T-helper 1 cell (primary cell): ENCODE results near the gene TTC7B.
"Not testable (repeated sequence)": the region's sequence is repeated elsewhere in the genome, so short reads cannot be mapped to it uniquely, and the experiment has no call there.

Experiments
- DNase-seq, 5 donors: peaks; one replicate each; pipeline ENCODE4 v3.0.0-alpha.2; 2012 to 2020

TTC7B gene

DNA sequence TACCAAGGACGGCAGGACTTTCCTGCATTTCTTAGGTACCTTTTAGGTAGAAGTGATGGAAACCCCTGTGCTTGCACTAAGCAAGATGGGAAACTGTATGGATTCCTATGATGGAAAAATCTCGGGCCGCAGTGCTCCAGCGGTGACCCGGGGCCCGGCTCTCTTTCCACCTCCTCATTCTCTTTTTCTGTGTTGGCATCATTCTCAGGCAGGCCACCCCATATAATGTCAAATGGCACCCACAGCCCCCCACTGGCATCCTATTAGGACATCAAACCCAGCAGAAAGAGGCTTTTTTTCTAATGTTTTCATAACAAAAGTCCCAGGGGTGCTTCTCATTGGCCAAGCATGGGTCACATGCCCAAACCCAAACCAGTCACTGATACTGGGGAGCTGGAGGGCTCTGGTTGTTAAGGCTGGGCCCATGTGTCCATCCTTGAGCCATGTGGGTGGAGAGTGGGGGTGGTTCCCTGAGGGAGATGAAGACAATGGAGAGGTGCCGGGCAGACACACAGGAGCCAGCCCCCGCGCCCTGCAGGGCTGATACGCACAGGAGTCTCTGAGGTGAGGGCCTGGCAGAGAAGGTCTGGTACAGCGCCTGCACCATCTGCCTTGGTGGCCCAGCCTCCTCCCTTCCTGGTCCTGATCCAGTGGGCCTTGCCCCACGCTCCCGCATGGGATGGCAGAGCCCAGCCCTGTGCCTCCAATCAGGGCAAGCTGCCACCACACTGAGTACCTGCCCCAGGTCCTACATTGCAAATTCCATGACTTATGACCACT, 277.3 kb downstream of the TTC7B start:
- no peak for DNase-seq

GRCh38 chr14:90538095-90538494, 278.1 kb downstream of the TTC7B start:
- no peak for DNase-seq

DNA sequence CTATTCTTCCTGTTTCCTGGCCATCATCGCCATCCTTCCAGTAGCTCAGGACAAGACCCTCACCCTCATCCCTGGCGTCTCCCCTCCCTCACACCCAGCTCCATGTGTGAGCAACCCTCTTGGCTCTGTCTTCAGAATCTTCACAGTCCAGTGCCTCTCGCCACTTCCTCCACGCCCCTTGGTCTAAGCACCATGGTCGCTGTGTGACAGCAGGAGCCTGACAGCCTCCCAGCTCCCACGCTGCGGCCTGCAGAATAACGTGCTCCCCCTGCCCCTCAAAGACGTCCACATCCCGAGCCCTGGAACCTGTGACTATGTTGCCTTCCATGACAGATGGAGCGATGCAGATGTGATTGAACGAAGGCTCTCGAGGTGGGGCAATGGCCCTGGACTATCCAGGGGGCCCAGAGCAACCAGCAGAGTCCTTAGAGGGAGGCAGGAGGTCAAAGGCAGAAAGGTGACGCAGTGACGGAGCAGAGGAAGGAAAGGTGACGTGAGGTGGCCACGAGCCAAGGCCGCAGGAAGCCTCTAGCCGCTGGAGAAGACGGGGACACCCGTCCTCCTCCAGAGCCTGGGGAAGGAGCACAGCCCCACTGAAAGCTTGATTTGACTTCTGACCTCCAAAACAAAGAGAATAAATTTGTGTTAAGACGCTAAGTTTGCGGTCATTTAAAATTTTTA, 279.6 kb downstream of the TTC7B start:
- DNase-seq, result no peak

GRCh38 chr14:90536092-90536491, 280.1 kb downstream of the TTC7B start:
- DNase-seq, result no peak

DNA sequence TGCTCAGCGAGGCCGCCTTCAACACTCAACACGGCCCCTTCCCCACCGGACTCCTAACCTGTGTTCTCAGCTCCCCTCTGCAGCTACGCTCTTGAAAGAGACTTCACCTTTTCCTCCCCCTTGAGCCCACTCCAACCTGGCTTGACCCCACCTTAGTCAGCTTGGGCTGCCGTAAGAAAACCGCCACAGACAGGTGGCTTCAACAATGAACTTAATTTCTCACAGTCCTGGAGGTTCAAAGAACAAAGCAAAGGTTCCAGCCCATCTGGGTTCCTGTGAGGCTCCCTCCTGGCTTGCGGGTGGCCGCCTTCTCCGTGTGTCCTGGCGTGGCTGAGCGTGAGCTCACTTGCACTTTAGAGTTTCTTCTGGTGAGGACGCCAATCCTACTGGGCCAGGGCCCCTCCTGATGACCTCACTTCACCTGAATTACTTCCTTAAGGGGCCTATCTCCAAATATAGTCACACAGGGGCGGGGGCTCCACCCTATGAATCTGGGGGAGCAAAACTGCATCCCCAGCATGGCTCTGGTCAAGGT, 280.6 kb downstream of the TTC7B start:
- DNase-seq, result no peak

DNA sequence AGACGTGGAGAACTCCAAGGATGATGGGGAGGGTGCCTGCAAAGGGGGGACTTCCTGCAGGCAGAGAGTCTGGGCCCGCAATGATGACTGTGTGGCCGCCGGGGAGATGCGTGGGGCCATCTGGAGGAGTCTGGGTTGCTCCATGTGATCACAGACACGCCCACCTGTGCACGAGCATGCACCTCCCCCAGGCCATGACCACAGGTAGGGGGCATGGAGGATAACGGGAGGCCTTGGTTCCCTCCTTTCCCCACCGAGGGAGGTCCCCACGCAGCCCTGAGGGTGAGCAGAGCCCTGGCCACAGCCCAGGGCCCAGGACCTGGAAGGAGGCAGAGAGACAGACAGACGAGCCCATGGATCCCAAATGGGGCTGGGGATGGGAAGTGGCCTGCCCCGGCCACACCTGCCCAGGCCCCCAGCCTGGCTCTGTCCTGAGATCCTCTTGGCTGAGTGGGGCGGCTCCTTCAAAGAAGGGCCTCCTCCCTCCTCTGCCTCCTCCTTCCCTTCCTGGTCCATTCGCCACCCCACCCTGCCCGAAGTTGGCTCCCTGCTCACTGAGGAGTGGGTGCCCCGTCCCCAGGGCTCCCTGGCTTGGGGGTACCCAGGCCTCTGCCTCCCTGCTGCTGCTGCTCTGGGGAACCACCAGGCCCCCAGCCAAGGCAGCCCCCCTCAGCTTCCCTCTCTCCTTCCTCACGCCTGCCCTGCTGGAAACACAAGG, 281.2 kb downstream of the TTC7B start:
- no peak for DNase-seq

GRCh38 chr14:90534091-90534837, 282.0 kb downstream of the TTC7B start:
- DNase-seq, result no peak

DNA sequence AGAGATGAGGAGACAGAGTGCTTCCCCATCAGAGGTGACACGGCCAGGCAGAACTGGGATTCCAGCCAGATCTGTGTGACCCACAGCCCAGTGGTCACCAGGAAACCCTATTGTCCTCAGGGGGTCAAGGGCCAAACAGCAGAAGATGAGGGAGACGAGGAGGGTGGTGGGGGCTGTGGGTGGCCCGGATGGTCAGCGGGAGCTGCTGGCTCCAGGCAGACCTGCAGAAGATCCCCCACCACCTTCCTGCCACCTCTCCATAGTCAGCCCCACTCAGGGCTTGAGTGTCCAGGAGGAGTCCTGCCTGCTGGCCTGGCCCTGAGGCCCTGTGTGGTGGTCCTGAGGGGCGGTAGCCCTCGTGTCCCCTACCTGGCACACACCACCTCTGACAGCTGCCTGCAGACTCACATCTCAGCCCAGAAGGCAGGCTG, 282.6 kb downstream of the TTC7B start:
- DNase-seq, result no peak

GRCh38 chr14:90532826-90533525, 283.3 kb downstream of the TTC7B start:
- no peak for DNase-seq

DNA sequence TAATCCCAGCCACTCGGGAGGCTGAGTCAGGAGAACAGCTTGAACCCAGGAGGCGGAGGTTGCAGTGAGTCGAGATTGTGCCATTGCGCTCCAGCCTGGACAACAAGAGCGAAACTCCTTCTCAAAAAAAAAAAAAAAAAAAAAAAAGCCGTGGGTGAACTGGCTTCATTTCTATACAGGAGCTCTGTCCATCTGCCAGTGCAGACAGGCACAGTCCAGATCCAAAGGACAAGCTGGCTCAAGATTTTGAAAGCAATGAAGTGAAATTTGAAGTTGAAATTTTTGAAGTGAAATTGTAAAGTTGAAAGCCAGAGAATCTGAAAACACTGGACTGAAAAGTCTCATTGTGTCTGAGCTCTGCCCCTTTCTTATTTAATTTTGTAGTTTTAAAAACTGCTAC, 284.7 kb downstream of the TTC7B start:
- DNase-seq, result no peak

DNA sequence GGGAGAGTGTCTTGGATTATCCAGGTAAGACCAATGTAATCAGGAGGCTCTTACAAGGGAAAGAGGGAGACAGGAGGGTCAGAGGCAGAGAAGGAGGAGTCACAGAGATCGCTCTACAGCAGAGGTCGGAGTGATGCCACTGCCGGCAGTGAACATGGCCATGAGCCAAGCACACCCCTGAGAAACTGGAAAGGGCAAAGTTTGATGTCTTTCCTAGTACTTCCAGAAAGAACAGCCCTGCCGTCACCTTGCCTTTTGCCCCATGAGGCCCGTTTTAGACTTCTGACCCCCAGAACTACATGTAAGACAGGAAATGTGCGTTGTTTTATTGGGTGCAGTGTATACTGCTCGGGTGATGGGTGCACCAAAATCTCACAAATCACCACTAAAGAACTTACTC, 285.7 kb downstream of the TTC7B start:
- no peak for DNase-seq

DNA sequence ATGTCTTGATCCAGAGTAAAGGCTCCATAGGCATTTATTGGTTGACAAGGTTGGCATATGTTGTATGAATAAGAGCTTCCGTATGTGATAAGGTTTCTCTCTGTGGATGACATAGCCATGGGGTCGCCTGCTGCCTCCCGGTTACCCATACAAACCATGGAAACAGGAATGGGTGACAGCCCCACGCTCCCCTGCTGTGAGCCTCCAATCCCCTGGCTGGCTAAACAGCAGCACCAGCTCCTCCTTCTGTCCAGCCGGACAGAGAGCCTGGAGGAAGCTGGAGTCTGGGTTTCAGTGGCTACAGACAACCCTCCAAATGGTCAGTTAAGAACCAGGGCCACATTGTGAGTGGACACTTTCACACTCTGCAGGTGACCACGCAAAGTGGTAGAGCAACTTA, 288.3 kb downstream of the TTC7B start:
- DNase-seq, result no peak

GRCh38 chr14:90526536-90526935, 289.7 kb downstream of the TTC7B start:
- DNase-seq, result not testable (repeated sequence)

- not testable (repeated sequence) for DNase-seq
Observed at GRCh38 chr14:90525353-90526028, 290.7 kb downstream of the TTC7B start.

- no peak for DNase-seq
Observed at GRCh38 chr14:90523961-90524875, 292.0 kb downstream of the TTC7B start.

DNA sequence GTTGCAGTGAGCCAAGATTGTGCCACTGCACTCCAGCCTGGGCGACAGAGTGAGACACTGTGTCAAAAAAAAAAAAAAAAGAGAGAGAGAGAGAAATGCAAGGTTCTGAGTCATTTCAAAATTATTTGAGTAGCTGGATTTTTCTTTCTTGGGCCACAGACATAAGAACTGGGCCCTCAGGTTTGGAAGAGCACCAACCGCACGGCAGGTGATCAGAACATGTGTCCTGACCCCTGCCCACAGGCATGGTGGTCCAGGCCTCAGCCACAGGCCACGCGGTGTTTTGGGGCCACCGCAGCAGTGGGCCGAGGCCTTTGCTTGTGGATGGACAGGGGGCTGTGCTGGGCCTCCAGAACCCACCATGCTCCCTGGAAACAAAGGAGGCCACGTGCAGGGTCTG, 292.7 kb downstream of the TTC7B start:
- DNase-seq, result no peak

- no peak for DNase-seq
Observed at GRCh38 chr14:90522571-90523191, 293.5 kb downstream of the TTC7B start.

DNA sequence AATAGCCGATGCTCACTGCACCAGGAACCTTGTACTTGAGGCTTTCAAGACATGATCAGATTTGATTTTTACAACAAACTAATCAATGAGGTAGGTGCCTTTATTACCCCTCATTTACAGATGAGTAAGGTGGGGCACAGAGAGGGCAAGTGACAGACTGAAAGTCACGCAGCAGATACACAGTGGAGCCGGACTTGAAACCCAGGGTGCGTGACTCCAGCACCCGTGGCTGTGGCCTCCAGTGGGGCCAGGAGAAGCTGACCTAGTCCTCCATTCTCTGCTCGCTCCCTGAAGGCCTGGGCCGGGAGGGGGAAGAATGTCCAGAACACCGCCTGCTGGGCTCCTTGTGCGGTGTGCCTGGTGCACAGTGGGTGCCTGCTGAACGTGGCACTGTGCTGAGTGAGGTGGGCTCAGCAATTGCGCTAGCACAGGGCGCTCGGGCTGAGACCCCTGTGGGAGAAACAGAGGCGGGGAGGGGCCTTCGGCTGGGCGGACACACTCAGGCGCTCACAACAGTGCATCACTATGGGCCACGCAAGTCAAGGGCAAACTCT, 294.2 kb downstream of the TTC7B start:
- DNase-seq, result no peak
